GM18861 (cell line): ENCODE measurements around the gene MCTP2.
A peak's percentile ranks its signal among the peaks of the same experiment; 100 is the strongest.

Source experiments
- ATAC-seq: cut with Tn5 transposase; IDR thresholded peaks from one replicate; pipeline ENCODE4 v1.9.1; 2021; ENCODE audit not compliant: unreplicated experiment

Gene MCTP2, protein sequence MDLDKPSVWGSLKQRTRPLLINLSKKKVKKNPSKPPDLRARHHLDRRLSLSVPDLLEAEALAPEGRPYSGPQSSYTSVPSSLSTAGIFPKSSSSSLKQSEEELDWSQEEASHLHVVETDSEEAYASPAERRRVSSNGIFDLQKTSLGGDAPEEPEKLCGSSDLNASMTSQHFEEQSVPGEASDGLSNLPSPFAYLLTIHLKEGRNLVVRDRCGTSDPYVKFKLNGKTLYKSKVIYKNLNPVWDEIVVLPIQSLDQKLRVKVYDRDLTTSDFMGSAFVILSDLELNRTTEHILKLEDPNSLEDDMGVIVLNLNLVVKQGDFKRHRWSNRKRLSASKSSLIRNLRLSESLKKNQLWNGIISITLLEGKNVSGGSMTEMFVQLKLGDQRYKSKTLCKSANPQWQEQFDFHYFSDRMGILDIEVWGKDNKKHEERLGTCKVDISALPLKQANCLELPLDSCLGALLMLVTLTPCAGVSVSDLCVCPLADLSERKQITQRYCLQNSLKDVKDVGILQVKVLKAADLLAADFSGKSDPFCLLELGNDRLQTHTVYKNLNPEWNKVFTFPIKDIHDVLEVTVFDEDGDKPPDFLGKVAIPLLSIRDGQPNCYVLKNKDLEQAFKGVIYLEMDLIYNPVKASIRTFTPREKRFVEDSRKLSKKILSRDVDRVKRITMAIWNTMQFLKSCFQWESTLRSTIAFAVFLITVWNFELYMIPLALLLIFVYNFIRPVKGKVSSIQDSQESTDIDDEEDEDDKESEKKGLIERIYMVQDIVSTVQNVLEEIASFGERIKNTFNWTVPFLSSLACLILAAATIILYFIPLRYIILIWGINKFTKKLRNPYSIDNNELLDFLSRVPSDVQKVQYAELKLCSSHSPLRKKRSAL

DNA sequence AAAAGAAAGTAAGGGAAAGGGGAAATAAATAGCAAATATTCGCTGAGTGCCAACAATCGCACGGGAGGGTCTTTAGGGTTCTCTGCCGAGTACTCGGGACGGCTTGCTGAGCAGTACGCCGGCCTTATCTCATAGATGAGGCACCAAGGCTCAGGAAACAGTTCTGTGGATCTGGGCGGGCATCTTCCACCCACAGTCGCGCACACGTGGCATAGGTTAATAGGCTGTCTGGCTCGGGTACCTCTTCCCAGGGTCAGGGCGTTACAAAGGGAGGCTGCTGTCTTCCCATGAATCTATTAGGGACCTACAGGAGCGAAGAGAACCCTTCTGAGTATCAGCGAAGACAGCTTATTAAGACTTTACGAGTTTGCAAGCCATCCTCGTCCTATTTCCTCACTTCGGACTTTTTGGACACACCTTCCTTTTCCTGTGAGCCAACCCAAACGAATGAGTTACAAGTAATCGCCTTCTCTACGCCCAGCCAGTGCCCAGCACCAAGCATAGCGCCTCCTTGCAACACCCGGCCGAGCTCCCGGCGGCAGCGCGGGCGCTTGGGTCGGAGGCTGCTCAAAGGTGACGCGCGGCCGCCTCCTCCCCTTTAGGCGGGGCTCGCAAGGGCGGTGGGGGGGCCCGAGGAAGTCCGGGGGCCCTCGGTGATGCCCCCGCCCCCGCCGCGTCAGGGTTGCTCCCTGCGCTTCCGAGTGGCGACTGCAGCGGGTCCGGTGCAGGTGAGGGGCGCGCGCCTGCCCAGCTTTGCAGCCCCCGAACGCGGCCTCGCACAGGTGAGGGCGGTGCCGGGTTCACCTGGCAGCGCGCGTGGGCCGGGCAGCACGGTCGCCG, at the start of gene MCTP2:
Gene MCTP2, plus strand, starts transcription at position 679 of the 840 bp plus-strand sequence. CDS start 66,705 bp downstream, outside the sequence.
- peak; percentile 59 for ATAC-seq

DNA sequence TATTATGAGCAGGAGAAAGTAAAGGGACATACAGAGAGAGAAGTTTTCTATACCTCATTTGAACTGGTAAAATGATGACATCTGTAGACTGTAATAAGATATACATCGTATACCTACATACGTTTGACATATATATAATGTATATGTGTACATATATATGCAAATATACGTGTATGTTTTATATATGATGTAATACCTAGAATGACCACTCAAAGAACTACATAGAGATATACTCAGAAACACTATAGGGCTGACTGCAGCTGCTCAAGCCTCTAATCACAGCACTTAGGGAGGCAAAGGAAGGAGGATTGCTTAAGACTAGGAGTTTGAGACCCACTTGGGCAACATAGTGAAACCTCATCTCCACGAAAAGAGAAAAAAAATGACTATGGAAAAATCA, 48.5 kb upstream of the MCTP2 start:
- ATAC-seq, result no peak

DNA sequence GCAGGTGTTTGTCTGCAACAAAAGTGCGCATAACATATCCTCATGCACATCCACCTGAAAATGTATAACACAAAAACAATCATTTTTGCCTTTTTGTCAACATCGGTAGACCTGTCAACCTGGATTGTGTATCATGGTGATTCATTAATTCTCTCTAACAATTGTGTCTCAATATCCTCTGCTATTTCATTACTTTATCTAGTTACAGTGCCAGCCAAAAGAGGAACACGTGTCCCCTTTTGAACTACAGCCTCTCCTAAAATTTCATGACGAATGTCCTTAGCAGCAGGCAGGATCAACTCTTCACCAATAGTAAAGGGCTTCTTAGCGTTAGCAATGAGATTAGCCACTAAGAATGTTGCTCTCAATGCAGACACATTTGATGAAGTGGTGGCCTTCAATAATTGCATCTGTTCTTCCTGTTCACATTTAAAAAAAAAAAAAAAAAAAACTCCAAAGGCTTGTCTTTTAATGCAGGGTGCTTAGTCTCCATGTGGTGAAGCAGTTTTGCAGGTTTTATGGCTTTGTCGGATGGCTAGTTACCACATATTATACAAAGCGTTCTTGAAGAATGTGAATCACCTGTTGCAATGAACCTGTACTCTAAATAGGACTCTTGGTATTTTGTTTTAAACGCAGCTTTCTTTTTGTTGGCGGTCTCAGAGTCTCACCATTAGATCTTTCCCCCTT, 45.7 kb upstream of the MCTP2 start:
- ATAC-seq, result no peak

DNA sequence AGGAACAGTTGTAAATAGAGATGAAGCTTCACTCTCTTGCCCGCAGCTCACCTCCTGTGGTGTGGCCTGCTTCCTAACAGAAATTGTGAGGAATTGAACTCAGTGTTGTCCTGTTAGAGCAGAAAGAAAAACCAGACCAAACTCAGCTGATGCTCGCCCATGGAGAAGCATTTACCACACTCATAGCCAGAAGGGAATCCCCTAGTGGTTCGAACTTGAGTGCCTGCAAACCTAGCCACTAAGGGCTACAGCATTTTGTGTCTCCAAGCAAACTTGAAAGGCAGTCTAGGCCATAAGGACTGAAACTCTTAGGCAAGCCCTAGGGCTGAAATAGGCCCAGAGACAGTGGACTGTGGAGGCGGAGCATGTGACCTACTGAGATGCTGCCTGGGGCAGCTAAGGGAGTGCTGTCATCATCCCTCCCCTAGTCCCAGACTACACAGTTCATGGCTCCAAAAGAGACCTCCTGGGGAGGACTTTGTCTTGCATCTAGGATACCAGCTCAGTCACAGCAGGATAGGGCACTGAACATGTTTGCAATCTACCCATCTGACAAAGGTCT, 44.5 kb upstream of the MCTP2 start:
- no peak for ATAC-seq

DNA sequence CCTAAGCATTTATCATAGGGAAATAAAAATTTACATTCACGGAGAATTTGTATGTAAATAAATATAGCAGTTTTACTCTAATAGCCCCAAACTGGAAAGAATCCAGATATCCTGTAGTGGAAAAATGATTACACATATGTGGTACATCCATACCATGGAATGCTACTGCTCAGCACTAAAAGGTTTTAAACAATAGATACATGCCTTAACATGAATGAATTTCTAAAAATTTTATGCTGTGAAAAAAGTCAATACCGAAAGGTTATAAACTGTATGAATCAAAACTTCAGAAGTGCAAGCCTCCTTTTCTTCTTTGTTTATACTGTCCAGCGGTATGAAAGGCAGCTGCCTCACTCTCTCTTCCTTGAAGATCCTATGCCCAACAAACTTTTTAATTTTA, 37.5 kb upstream of the MCTP2 start:
- ATAC-seq, result no peak

DNA sequence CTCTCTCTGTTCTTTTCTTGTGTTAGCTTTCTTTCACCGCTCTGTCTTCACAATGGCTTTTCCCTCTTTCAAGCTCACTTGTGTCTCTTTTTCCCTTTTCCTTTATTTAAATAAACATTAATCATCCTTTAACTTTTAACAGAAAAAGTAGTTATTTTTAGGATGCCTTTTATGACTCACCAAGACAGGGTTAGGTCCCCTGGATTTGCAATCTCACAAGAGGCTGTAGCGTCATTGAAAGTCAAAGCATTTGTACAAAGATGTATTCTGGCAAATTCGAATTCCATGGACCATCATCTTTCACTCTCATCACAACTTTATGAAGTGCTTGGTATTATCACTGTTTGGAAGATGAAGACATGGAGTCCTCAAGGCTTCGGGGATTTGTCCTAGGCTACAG, 34.8 kb upstream of the MCTP2 start:
- no peak for ATAC-seq

DNA sequence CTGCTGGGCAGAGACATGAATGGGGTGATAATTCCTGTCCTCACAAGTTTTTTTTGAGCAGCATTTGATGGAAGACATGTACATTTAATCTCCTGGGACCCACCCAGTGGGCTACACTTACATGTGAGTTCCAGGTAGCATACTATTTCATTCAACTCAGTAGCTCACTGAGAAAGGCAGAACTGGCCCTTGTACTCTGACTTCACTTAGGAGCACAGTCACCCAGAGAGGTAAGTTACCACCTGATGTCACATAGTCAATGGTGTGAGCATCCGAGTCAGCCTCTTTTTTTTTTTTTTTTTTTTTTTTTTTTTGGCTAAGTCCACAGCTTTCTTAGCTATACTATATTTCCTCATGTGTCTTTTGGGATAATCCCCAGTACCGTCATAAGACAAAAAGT, 32.7 kb upstream of the MCTP2 start:
- ATAC-seq, result no peak

DNA sequence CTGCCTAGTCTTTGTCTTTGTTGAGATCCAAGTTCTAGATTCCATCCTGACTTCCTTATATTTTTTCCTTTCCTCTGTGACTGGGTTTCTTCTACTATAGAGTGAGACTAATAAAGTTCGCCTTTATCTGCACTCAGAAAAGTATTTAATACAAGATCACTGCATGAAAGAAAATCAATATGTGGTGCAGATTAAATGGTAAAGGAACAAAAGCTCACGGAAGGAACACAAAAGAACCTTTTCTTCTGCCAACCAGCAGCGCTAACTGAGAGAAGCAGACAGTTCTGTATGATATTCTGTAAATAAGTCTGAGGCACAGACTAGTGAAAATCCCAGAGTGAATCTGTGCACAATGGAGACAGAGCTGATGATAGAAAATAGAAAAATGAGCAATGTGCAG, 31.6 kb upstream of the MCTP2 start:
- ATAC-seq, result no peak

DNA sequence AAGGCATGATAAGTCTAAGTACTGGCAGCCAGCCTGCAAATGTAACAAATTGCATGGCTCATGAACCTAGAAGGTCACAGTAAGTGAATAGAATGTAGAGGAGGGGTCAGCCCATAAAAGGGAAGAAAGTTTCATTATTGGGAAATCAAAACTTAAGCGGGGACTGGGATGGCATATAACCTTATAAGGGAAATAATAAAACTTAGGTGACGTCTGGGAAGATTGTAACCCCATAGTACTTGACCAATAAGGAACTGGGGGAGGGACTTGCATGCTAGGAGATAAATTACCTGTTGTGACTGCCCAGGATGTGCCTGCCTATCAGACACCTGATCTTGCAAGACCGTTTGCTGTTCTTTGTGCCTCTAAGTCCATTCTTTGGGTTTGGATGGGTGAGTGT, 28.1 kb upstream of the MCTP2 start:
- no peak for ATAC-seq

DNA sequence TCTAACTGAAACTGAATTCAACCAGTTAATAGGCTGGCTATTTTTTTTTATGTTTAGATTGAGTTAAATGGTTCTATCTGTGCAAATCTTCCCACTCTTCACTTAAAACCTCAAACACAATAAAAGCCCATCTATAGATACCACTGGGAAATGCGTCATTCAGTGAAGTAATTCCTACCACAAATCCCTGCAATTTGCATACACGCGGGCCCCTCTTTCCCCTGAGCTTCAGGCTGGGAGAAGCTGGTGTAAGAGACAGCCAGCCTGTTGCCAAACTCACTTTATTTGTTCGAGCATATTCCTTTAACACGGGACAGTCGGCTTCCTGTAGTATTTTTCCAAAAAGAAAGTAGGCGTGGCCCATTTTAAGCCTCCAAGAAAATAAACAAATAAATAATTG, 26.0 kb upstream of the MCTP2 start:
- no peak for ATAC-seq

DNA sequence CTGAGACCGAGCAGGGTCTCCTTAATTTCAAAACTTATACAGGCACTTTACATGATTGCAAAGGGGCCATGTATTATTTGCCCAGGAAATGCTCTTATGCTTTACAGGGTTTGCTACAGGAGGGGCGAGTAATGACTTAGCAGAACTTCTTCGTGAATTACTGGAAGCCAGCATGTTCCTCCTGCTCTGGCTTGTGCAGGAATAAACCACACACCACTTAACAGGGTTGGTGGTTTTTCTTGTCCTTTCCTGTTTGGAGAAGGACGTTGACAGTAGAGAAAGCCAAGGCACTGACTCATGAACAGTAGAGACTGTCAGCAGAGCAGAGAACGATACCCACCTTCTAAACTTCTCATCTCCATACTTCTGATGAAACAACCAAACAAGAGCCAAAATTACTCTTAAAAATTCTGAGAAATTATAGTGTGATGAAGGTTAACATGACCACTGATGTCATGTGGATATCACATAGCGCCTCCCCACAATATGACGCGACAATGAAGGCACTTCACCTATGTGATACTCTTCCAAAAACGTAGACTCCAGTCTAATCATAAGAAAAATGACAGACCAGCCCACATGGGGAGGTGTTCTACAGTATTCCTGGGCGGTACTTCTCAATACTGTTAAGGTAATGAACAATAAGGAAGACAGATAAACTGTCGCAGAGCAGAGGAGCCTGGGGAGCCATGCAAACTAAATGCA, 24.7 kb upstream of the MCTP2 start:
- no peak for ATAC-seq

DNA sequence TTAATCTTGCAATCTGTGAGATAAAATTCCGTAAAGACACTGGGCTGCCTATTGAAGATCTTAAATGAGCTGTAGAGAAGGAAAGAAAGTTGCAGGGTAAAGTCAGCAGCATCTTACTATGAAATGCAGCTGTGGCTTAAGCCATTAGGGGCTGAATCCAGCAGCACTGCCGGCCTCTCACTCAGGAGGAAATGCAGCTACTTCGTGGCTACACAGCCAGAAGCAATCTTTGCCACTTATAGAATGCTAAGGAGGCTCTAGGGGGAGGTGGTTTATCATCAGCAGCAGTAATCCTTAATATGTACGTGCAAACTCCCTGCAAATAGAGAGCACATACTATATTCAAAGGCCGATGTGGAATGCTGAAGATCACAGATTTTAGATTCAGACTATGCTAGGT, 19.1 kb upstream of the MCTP2 start:
- ATAC-seq, result no peak

DNA sequence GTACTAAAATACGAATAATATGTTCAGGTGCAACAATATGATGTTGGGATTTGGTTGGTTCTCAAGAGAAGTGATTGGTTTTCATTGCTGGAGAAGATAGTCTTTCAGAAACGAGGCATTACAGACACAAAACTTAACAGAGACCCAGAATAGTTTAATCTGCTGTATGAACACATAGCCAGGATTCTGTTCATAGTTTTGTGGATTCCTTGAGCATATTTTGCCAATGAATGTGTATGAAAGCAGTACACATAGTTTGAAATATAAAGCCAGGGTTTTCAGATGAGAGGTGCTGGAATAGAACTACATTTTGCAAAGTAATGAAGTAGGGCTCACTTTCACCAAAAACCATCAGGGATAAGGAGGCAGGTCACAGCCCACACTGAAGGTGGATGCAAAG, 5.7 kb upstream of the MCTP2 start:
- no peak for ATAC-seq

DNA sequence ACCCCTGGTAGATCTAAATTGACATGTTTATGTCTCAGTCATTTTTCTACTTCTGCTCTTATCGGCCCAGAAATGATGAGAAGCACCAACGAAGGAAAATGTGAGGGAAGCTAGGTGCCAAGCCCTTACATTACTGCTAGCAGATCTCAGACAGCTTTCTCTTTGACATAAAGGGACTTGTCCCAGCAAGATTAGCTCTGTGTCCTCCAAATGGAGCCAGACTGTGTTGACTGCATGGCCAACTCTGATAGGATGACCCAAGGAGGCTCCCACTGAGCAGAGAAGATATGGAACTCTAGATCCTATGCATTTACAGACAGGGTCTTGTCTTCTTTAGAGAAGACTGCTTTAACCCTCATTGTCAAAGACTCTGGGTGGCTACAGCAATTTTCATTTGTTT, 2.8 kb upstream of the MCTP2 start:
- no peak for ATAC-seq

DNA sequence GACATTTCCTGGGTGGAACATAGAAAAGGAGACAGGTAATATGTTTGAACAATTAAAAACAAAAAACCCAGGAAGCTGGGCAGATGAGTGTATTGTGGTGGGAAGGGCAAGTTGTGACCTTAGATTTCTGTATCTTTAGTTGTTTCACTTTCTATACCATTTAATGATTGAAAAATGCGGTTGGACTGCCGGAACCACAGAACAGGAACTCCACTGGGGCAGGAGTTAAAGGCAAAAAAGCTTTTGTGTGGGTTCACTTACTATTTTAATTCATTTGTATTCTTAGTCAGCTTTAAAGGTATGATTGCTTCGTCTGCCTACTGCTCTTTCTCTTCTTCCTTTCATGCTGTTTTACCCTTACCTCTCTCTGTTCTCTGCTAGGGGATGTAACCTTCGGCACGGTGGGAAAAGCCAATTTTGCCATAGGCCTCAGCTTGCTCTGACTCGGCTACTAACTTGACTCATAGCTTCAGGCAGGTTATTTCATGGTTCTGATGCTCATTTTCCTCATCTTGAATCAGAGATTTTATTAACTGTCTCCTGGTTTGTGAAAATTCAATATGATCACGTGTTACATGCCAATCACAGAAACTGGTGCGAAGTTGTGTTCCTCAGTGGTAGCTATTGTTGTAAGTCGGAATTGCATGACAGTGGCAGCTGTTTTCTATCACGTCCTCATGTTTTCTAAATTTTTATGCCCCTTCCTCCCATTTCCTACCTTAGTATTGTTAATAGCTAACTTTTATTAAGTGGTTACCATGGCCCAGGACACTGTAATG, 1.6 kb upstream of the MCTP2 start:
- ATAC-seq, result peak; percentile 50

DNA sequence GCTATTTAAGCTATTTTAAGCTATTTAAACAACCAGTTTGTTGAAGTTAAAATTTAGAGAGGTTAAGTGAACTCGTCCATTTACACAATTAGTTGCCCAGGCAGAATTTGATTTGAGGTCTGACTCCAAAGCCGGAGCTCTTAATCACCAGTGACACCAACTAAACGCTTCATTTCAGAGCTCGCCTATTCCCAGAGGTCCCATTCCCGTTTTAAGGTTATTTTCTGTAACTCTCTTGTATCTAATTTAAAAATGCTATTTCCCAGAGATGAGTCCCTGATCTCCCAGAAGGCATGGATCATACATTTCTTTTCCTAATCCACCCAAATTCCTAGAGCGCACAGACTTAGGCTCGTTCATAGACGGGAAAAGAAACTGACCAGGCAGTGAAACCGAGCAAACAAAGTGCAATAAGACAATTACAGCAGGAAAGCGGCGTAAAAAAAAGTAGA, 904 bp upstream of the MCTP2 start:
- no peak for ATAC-seq

DNA sequence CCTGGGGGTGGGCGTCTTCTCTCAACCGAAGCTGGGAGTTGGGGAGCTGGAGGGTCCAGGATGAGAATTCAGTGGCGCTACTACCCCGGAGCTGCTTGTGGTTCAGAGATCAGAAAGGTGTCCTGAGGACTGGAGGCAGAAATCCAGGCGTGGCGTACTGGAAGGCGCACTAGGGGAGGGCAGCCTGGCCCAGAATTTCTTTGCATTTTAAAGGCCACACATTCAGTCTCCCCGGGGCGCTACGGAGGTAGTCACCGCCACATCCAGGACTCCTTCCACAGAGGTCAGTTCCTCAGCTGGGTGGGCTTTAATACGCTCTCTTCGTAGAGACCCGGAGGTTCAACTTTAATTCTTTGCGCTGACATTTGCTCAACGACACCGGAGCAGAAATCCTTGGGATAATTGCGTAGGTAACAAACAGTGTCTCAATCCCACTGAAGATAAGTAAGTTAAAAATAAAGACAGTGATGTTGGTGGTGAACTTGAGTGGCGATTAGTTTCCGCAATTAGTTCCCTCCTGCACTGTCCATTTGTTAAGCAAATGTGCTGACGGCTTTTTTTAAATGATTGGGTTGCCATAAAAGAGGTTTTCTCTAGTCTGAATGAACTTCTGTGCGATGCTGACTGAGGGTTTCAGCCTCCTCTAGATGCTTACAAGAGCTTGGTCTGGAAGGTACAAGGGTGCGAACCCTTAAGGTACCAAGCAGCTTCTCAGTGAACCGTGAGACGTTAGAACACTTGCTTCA, 535 bp downstream of the MCTP2 start:
- ATAC-seq, result peak; percentile 1

DNA sequence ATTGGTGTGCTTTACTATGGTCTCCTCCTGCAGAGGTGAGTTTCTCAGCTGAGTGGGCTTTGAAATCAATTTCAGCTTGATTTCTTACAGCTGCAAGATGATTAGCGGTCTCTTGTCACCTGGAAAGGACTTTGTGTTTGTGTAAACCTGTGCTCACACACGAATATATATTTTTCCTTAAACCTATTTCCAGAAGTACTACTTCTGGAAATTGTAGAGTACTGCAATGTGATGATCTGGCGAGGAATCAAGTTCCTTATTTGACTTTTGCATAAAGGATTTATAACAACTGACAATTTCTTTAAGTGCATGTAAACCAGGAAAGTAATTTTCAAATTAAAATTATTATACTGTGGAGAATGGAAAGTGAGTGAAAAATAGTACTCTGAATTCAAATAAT, 2.1 kb downstream of the MCTP2 start:
- ATAC-seq, result no peak
